Adrenal gland (tissue), 5 donors: ENCODE data around the gene PLXNA4.

ENCODE experiments used
- CTCF ChIP-seq, 6 experiments: fragments of 450-650 bp in 4 of 6; fragments of 200-600 bp in 2 of 6; sonication (generic) in 1 of 6; IDR thresholded peaks; 1 replicate in 5 of 6; 2 replicates in 1 of 6; pipeline versions ENCODE4 v1.5.1 to v1.8.0; 2016 to 2021; ENCODE audit warnings: antibody characterized with exemption in 6 of 6, mild to moderate bottlenecking in 2 of 6, moderate library complexity in 1 of 6
- POLR2A ChIP-seq, 2 donors: fragments of 450-650 bp; IDR thresholded peaks; one replicate each; pipeline ENCODE4 v1.6.1; 2017; ENCODE audit warnings: antibody characterized with exemption in 2 of 2, mild to moderate bottlenecking in 2 of 2, moderate library complexity in 1 of 2
- donor health status: DM: no; HTN: no; CAD: no.

GRCh38 chr7:132603220-132603833, 27.1 kb upstream of the PLXNA4 start:
- TF ChIP-seq POLR2A (IDR thresholded peaks at IDR 0.05) (no peak), CTCF (IDR thresholded peaks at IDR 0.05) (no peak)
